GM12801 (cell line): ENCODE measurements around the gene SNX22.

Source experiments
- TF ChIP-seq, protein P1 (sequence below): IDR thresholded peaks from one replicate; pipeline ENCODE4 v1.5.1; 2011; ENCODE audit warnings: control low read depth; ENCODE audit not compliant: insufficient read length; ENCODE audit errors: extremely low read depth

SNX22 gene

DNA sequence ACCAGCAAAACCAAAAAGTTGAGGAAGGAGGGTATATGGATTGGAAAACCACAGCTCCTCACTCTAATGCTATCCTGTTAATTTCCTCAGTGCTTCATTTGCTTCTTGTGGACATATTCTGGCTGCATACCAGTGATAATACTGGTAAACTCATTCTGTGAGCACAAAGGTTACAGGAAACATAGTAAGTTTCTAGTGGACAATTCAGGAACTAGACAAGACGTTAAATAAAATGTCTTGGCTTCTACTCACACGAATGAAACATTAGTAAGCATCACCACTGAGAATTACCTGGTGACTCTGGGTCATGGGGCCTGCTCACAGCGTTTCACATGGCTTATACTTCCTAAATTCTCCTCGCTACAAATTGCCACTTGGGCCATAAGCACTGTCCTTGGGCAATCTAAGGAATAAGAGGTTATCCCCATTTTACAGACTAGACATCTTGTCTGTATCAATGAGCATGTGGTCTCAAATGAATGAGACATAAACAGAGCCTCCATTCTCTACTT lies 31.4 kb downstream of the SNX22 start:
- TF ChIP-seq, protein P1, sequence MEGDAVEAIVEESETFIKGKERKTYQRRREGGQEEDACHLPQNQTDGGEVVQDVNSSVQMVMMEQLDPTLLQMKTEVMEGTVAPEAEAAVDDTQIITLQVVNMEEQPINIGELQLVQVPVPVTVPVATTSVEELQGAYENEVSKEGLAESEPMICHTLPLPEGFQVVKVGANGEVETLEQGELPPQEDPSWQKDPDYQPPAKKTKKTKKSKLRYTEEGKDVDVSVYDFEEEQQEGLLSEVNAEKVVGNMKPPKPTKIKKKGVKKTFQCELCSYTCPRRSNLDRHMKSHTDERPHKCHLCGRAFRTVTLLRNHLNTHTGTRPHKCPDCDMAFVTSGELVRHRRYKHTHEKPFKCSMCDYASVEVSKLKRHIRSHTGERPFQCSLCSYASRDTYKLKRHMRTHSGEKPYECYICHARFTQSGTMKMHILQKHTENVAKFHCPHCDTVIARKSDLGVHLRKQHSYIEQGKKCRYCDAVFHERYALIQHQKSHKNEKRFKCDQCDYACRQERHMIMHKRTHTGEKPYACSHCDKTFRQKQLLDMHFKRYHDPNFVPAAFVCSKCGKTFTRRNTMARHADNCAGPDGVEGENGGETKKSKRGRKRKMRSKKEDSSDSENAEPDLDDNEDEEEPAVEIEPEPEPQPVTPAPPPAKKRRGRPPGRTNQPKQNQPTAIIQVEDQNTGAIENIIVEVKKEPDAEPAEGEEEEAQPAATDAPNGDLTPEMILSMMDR = no peak

DNA sequence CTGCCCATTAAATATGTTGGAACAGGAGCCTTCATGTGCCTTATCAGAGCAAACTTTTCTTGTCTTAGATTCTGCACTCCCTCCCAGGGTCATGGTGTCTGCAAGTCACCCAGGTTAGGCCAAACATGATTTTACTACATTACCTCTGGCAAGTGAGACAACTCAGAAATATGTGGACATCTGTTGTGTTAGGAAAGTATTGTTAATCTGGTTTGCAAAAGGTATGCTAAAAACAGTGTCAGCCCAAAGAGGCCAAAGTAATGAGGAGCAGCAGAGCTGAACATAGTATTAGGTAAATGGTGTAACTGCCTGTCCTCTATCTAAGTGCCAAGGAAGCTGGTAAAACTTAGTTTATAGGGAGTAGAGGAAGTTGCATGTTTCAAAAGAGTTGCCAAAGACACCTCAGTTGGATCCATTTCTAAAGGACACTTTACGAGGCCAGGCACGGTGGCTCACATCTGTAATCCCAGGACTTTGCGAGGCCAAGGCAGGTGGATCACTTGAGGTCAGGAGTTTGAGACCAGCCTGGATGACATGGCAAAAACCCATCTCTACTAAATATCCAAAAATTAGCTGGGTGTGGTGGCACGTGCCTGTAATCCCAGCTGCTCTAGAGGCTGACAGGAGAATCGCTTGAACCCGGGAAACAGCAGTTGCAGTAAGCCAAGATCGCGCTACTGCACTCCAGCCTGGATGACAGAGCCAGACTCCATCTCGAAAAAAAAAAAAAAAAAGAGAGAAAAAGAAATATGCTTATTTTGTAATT lies 33.8 kb downstream of the SNX22 start:
- TF ChIP-seq, protein P1 = no peak

DNA sequence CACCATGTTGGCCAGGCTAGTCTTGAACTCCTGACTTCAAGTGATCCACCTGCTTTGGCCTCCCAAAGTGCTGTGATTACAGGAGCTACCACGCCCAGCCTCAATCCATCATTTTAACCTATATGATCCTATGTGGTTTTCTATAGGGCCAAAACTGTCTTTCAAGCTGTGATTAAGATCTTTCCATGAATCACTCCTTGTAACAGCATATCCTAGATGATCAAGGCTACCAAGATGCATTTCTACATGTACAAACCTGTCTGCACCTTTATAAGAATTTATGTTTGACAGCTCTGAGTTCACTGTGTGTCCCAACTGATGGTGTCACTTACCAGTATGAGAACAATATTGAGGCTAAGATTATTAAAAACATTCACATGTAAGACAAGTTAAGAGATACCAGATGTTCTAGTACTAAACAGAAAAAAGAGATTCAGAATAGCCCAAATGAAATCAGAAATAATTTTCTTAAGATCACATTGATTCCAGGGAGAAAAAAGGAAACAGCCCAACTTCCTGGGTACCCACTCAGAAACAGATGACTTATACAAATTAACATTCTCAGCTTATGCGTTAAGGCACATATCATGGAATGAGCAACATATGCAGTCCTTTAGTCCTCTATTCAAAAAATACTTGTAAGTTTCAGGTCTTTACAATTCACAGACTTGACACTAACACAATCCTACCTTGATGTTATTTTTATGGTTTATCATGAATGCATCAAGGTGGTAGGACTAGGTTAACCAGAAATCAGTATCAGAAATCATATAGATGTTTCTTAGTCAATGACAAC lies 36.1 kb downstream of the SNX22 start:
- TF ChIP-seq, protein P1 = no peak

DNA sequence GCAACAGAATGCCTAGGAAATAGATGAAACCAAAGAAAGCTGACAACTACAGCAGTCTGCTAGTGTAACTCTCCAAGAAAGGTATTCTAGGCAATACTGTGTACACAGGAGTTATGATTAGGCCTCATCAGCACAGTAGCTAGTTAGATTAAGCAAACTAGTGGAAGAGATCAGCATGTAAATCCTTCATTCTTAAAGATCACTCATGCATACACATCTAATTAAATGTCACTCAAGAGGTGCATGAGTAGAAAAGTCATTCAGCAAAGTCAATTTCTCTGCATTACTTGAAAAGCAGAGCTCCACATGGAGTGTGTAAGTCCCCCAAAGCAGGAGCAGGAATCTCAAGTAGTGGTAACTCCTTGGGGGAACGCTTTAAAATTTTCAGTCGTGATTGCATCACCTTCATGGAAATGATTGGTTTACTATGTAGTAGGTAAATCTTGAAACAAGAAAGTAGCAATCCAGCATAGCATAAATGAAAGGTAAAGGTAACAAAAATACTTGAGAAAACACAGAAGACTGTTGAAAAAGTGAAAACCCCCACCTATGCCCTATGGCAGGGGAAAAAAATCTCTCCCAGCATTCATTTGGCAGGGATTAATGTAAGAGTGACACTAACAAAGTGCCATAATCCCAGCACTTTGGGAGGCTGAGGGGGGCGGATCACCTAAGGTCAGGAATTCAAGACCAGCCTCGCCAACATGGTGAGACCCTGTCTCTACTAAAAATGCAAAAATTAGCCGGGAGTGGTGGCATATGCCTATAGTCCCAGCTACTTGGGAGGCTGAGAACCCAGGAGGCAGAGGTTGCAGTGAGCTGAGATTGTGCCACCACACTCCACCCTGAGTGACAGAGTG lies 40.7 kb downstream of the SNX22 start:
- TF ChIP-seq, protein P1 = no peak

DNA sequence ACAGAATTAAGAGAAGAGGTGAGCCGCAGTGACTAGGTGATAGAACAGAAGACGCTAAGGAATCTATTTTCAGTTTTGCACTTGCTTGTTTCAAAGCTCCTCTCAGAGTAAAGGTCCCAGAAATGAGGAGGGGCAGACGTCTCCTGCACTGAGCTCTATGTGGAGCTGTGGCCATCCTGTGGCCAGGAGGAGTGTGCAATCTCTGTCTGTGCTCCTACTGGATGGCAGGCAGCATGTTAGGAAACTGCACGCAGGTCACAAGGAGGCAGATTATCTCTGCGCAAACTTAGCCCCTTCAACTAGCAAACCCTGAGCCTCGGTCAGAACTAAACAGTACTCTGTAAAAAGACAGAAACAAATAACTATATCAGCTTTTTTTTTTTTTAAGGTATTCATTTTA lies 42.4 kb downstream of the SNX22 start:
- TF ChIP-seq, protein P1 = no peak

DNA sequence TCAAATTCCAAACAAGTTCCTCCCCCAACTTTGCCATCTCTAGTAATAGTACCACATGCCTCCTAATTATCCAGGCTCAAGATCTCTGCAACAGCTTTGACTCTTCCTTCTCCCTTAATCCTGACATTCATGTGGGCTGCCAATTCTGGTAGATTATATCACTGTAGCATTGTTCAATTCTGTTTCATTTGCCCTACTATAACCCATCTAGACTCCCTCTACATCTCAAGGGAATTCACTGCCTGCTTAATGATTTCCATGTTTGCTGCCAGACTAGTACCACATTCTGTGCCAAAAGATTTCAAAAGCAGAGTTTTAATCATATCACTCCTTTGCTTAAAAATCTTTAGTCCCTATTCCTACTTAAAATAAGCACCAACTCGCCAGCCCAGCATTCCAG lies 45.9 kb downstream of the SNX22 start:
- TF ChIP-seq, protein P1 = no peak

DNA sequence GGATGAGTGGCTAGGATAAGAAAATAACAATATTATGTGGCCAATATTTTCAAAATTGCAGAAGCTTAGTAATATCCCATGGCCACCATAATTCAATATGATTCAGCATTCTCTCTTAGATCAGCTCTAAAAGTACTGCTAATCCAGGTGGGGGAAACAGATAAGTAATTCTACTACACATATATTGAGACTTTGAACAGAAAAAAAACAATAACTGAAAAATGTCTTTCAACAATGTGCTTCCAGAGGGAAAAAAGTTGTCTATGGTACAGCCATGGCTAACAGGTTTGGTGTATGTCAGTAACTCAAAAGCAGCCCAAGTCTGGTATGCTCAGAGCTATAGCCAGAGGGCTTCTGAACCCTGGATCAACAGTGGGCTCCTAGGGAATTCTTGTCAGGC lies 53.7 kb downstream of the SNX22 start:
- TF ChIP-seq, protein P1 = no peak
